NB4 (cell line): ENCODE data around the gene POLR3E.

ENCODE experiments used
- DNase-seq: peaks from one replicate; pipeline ENCODE4 v3.0.0; 2010; ENCODE audit warnings: low read depth
- H3K4me3 ChIP-seq: one replicate; pipeline ENCODE4 v1.5.1; 2011; ENCODE audit warnings: mild to moderate bottlenecking, low read depth, low read length, moderate library complexity
- CTCF ChIP-seq: IDR thresholded peaks from one replicate; pipeline ENCODE4 v1.5.1; 2012; ENCODE audit warnings: low read depth, low read length
- MAX ChIP-seq: IDR thresholded peaks from 2 replicates; pipeline ENCODE4 v1.6.1; 2011; ENCODE audit warnings: low read depth, low read length
- MYC ChIP-seq: IDR thresholded peaks from 2 replicates; pipeline ENCODE4 v1.6.1; 2011; ENCODE audit warnings: low read depth, low read length
- POLR2A ChIP-seq: IDR thresholded peaks from 2 replicates; pipeline ENCODE4 v1.6.1; 2011; ENCODE audit warnings: mild to moderate bottlenecking; ENCODE audit not compliant: insufficient read length; ENCODE audit errors: extremely low read depth

Gene POLR3E

GRCh38 chr16:22333457-22333994, 36.3 kb downstream of the POLR3E start:
- no peak overlapping the region for H3K4me3 ChIP-seq
- no peak for DNase-seq
- TF ChIP-seq CTCF, result no peak
- no peak for TF ChIP-seq POLR2A
- TF ChIP-seq MAX, result no peak
- no peak for TF ChIP-seq MYC

- TF ChIP-seq MAX, result no peak
- no peak for TF ChIP-seq CTCF
- no peak for TF ChIP-seq MYC
Observed at GRCh38 chr16:22335668-22336246, 38.5 kb downstream of the POLR3E start.

GRCh38 chr16:22336581-22336980, 39.4 kb downstream of the POLR3E start:
- no peak for DNase-seq
- TF ChIP-seq MYC (no peak), POLR2A (no peak), MAX (no peak), CTCF (no peak)
- no peak overlapping the region for H3K4me3 ChIP-seq

More at GRCh38 chr16:22335668-22336246, 38.5 kb downstream of the POLR3E start:
- H3K4me3 ChIP-seq, result no peak overlapping the region
- no peak for DNase-seq

GRCh38 chr16:22337045-22337444, 39.8 kb downstream of the POLR3E start:
- TF ChIP-seq POLR2A, result no peak
- no peak for TF ChIP-seq MAX
- TF ChIP-seq MYC, result no peak
- TF ChIP-seq CTCF, result no peak
- no peak overlapping the region for H3K4me3 ChIP-seq
- DNase-seq, result no peak

GRCh38 chr16:22337849-22338635, 40.8 kb downstream of the POLR3E start:
- DNase-seq, result no peak
- no peak overlapping the region for H3K4me3 ChIP-seq
- TF ChIP-seq POLR2A, result no peak
- TF ChIP-seq MAX, result no peak
- no peak for TF ChIP-seq CTCF
- no peak for TF ChIP-seq MYC
